Measurements from ENCODE around the gene DCAF6.

Gene DCAF6

DNA sequence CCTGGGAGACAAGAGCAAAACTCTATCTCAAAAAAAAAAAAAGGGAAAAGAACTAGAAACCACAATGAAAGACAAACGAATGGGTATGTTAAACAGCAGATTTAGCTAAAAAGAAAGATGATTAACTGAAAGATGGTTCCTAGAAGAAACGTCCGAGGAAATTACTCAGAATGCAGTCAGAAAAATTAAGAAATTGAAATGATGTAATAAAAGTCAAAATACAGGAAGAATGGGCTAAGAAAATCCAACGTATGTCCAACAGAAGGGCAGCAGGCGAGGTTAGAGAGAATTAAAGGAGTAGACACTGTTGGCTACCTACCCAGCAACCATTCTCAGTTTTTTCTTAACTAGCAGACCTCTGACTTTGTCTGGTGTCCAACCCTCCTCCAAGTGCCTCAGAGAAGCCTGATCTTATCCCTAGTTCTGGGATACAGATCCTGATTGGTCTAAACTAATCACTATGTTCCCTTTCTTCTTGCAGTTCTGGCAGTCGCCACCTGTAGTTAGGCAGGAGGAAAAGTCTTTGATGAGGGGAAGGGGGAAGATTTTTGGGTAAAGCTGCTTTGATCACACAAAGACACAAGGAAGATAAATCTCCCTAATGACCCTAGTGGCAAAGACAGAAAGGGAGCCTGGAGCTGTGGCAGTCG is 174.5 kb downstream of the DCAF6 start:
- no peak for DNase-seq

DNA sequence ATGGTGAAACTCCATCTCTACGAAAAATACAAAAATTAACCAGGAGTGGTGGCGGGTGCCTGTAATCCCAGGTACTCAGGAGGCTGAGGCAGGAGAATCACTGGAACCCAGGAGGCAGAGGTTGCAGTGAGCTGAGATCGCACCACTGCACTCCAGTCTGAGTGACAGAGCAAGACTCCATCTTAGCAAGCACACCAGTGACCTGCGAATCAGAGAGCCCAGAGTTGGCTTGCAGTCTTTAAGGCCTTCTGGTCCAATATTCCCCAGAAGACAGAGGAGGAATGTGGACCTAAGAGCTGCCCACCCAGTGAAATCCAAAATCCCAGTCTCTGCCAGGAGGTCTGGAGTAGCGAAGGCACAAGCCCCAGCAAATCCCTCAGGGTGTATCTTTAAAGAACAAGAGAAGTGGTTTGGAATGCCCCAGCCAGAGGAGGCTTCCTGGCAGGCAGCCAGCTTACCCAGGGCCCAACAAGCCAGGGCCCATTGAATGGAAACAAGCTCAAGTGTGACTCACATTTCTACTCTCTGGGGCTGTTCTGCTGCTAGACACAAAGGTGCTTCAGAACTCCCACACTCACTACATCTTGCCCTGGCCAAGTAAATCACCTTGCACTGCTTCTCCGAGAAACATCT is 176.3 kb downstream of the DCAF6 start:
- DNase-seq: no peak

- DNase-seq: no peak
These were observed 178.4 kb downstream of the DCAF6 start for GRCh38 chr1:168114845-168115244.

DNA sequence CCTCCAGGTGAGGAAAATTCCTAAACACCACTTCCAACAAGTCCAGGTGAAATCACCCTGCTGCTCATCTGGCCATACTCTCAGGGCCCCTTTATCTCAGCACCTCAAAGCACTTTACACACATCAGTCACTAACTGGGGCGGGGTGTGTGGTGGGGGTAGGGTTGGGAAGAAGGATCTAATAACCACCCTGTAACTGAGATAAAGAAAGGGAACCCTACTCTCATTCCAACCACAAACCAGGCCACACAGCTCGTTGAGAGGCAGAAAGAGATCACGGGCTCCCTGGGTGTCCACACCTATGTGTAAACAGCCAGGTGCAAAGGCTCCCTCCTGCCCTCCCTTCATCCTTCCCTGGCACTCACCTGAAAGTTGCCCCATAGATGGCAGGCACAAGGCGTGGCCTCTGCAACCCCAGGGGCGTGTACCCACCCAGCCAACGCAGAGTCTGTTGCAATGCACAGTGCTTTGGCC is 179.9 kb downstream of the DCAF6 start:
- DNase-seq: no peak

GRCh38 chr1:168119750-168120149 is 183.3 kb downstream of the DCAF6 start:
- no peak for DNase-seq

DNA sequence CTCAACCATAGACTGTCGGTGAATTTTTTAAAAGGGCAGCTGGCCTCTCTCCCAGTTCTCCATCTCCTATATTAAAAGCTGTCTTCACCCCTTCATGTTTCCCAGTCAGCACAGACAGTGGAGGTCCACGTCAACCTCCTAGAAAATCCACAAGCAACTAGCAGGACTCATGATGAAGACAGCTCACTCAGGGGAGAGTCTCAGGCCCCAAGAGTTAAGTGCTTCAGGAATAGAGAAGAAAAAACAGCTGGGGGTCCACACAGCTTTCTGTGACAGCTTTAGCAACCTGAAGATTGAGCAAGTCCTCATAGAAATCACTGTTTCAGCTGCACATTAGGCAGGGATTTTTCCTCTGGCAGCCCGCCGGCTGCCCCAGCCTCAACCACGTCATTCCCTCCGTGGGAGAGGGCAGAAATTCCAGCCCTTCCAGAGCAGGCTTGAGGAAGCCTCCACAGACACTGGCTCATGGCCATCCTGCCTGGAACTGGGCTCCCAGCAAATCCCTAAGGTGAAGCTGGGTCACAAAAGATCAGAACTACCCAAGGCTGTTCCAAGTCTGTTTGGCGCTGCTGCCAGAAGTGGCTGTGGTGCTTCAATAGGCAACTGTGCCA is 185.0 kb downstream of the DCAF6 start:
- peak; percentile 81 for DNase-seq

DNA sequence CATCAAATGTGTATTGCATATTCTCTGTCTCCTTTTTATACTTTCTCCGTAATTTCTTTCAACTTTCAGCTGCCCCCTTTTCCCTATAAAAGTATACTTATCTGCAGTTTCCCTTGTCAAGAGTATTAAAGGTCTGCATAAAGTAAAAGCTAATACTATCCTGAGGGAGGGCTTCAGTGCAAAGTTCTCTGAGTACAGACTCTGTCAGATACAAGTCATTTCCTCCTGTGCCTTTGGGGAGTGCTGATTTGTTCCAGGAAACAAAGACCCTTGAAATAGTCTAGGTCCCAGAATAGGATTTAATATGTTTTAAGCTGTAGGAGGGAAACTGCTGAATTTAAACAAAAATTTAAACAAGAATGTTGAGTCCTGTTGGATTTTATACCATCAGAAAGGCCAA is 188.6 kb downstream of the DCAF6 start:
- no peak for DNase-seq

Measured in right hindlimb (tissue), 1 donor.